ENCODE data around the gene FAM83G.

Gene FAM83G

DNA sequence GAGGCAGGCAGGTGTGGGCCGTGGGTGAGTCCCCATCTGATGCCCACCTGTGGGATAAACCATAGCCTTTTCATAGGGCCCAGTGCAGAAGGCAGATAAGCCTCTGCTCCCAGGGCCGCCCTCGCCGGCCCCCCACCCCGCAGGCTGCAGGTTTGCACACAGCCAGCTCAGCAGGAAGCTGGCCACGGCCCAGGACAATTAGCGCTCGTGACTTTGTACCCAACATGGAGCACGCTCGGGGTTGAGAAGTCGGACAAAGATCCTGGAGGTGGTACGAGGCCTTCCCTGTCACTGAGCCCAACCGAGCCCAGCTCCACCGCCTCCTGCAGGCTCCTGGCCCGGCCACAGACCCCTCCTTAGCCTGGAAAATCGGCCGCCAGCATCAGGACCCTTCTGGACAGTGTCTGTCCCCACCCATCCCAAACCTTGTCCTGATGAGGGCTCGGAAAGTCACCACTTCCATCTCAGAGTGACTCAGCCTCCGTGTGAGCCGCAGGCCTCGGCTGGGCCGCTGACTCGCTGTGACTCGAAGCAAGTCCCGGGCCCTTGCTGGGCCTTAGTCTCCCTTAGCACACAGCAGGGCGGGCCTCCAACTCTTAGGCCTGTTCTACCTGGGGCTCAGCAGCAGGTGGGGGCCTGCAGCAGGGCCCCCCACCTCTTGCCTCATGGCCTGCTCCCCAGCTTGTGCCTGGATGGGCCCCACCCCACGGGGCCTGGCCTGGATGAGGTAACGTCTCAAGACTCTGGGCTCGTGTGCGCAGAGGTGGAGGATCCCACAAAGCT, 22.7 kb downstream of the FAM83G start (continued):
- TF ChIP-seq, protein P1, sequence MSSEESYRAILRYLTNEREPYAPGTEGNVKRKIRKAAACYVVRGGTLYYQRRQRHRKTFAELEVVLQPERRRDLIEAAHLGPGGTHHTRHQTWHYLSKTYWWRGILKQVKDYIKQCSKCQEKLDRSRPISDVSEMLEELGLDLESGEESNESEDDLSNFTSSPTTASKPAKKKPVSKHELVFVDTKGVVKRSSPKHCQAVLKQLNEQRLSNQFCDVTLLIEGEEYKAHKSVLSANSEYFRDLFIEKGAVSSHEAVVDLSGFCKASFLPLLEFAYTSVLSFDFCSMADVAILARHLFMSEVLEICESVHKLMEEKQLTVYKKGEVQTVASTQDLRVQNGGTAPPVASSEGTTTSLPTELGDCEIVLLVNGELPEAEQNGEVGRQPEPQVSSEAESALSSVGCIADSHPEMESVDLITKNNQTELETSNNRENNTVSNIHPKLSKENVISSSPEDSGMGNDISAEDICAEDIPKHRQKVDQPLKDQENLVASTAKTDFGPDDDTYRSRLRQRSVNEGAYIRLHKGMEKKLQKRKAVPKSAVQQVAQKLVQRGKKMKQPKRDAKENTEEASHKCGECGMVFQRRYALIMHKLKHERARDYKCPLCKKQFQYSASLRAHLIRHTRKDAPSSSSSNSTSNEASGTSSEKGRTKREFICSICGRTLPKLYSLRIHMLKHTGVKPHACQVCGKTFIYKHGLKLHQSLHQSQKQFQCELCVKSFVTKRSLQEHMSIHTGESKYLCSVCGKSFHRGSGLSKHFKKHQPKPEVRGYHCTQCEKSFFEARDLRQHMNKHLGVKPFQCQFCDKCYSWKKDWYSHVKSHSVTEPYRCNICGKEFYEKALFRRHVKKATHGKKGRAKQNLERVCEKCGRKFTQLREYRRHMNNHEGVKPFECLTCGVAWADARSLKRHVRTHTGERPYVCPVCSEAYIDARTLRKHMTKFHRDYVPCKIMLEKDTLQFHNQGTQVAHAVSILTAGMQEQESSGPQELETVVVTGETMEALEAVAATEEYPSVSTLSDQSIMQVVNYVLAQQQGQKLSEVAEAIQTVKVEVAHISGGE (tag by site-specific recombination; conservative IDR thresholded peaks at IDR 0.05; ENCODE audit: low read depth): no peak
- TF ChIP-seq ZNF776 (tag by site-specific recombination; IDR thresholded peaks at IDR 0.05; ENCODE audit: borderline replicate concordance) (no peak), ZNF394 (tag by site-specific recombination; IDR thresholded peaks at IDR 0.05; ENCODE audit: borderline replicate concordance) (0 out of 2 replicates have a peak, but pooled peaks have one; percentile 23), IKZF3 (tag by site-specific recombination; IDR thresholded peaks at IDR 0.05) (peak; percentile 42; the same call in 1 of the 2 replicates), GFI1B (tag by site-specific recombination; IDR thresholded peaks at IDR 0.05) (no peak), ZXDB (tag by site-specific recombination; IDR thresholded peaks at IDR 0.05) (no peak), ZNF23 (tag by site-specific recombination; IDR thresholded peaks at IDR 0.05; ENCODE audit: borderline replicate concordance) (no peak), ZNF341 (tag by site-specific recombination; IDR thresholded peaks at IDR 0.05; ENCODE audit: low read depth) (no peak)
- TF ChIP-seq, protein P2, sequence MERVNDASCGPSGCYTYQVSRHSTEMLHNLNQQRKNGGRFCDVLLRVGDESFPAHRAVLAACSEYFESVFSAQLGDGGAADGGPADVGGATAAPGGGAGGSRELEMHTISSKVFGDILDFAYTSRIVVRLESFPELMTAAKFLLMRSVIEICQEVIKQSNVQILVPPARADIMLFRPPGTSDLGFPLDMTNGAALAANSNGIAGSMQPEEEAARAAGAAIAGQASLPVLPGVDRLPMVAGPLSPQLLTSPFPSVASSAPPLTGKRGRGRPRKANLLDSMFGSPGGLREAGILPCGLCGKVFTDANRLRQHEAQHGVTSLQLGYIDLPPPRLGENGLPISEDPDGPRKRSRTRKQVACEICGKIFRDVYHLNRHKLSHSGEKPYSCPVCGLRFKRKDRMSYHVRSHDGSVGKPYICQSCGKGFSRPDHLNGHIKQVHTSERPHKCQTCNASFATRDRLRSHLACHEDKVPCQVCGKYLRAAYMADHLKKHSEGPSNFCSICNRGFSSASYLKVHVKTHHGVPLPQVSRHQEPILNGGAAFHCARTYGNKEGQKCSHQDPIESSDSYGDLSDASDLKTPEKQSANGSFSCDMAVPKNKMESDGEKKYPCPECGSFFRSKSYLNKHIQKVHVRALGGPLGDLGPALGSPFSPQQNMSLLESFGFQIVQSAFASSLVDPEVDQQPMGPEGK (tag by site-specific recombination; IDR thresholded peaks at IDR 0.05): peak; percentile 80
- TF ChIP-seq, protein P3, sequence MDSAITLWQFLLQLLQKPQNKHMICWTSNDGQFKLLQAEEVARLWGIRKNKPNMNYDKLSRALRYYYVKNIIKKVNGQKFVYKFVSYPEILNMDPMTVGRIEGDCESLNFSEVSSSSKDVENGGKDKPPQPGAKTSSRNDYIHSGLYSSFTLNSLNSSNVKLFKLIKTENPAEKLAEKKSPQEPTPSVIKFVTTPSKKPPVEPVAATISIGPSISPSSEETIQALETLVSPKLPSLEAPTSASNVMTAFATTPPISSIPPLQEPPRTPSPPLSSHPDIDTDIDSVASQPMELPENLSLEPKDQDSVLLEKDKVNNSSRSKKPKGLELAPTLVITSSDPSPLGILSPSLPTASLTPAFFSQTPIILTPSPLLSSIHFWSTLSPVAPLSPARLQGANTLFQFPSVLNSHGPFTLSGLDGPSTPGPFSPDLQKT (IDR thresholded peaks at IDR 0.05; ENCODE audit: borderline replicate concordance, low read depth, low read length): no peak

DNA sequence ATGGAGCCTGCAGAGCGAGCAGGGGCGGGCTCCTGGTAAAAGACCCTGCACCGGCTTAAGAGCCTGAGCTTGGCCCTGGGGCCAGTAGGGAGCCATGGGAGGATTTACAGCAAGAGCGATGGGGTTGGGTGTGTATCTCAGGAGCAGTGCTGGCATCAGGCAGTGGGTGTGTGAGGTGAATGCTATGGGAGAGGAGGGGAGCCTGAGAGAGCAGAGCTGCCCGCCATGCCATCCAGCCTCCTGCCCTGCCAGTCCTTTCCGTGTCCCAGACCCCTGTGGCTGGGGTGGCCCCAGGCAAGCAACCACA, 23.3 kb downstream of the FAM83G start:
- POLR2A ChIA-PET: interaction anchor here (1.8 kb wide), 1 partner anchor 10 kb away, joined by 7 read pairs; no protein-coding TSS in a partner anchor
- Histone ChIP-seq H3K36me3 (ENCODE audit: control insufficient read depth in 2 of 2, insufficient read depth in 1 of 2, low read length in 2 of 2) (peaks cover 0 to 59% of the 10 kb centered on the region in 2 experiments; a peak in 1 of 3 replicates), H3K4me1 (ENCODE audit: control insufficient read depth, insufficient read depth, low read length) (peaks cover 11% of the 10 kb centered on the region), H3K9me3 (ENCODE audit: control insufficient read depth, insufficient read depth, low read depth, low read length) (no peaks in the 10 kb centered on the region), H3K27ac (ENCODE audit: extremely low read depth, low read depth, low read length) (peak overlapping the region; percentile 76; the same call in 1 of the 2 replicates), H3K4me3 (ENCODE audit: low read depth, low read length) (no peak overlapping the region)
- TF ChIP-seq ZNF544 (tag by site-specific recombination; IDR thresholded peaks at IDR 0.05) (no peak), ZNF138 (tag by site-specific recombination; IDR thresholded peaks at IDR 0.05; ENCODE audit: borderline replicate concordance) (no peak), ZNF16 (tag by site-specific recombination; IDR thresholded peaks at IDR 0.05; ENCODE audit: low read depth) (peak; percentile 69)
- CTCF ChIA-PET: interaction anchor here (0.6 to 2.7 kb wide), 5 partner anchors 18 to 355 kb away, joined by 3 to 11 read pairs (median 3); no protein-coding TSS in a partner anchor

DNA sequence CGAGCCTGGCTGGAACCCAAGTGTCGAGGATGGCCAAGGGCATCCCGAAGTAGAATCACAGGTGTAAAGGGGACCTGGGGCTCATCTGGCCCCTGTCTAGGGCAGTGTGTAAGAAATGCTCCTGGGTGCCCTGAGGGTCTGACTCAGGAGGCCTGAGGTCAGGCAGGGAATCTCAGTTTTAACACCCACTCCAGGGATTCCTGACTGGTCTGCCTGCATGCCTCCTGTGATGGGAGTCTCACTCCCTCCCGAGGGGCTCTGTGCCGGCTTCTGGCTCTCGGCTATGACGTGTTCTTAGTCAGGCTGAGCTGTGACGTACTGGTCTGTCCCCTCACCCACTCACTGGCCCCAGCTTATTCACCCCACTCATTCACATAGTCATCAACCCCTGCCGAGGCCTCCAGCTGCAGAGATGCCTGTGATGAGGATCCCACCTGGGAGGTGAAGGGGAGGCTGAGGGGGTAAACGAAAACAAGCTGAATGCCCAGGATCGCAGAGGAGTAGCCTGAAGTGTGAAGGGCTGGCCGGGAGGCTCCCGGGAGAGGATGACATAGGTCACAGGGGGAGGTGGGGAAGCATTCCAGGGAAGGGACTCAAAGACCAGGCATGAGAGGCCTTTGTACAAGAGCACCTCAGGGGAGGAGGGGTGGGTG, 23.8 kb downstream of the FAM83G start:
- CTCF ChIA-PET: interaction anchor here (0.6 to 3.9 kb wide), 6 partner anchors 18 to 666 kb away, joined by 3 to 15 read pairs (median 4); partner anchors contain the start of genes SMCR8 and TOP3A
- TF ChIP-seq ZNF157 (tag by site-specific recombination; IDR thresholded peaks at IDR 0.05): no peak
- peak; percentile 67 for TF ChIP-seq EGR2 (tag by site-specific recombination; IDR thresholded peaks at IDR 0.05; ENCODE audit: low read depth)
- TF ChIP-seq ZIC2 (tag by site-specific recombination; IDR thresholded peaks at IDR 0.05): peak; percentile 92
- TF ChIP-seq, protein P4, sequence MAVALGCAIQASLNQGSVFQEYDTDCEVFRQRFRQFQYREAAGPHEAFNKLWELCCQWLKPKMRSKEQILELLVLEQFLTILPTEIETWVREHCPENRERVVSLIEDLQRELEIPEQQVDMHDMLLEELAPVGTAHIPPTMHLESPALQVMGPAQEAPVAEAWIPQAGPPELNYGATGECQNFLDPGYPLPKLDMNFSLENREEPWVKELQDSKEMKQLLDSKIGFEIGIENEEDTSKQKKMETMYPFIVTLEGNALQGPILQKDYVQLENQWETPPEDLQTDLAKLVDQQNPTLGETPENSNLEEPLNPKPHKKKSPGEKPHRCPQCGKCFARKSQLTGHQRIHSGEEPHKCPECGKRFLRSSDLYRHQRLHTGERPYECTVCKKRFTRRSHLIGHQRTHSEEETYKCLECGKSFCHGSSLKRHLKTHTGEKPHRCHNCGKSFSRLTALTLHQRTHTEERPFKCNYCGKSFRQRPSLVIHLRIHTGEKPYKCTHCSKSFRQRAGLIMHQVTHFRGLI (tag by site-specific recombination; IDR thresholded peaks at IDR 0.05): no peak
- TF ChIP-seq GLIS1 (tag by site-specific recombination; IDR thresholded peaks at IDR 0.05): peak; percentile 98
- Histone ChIP-seq H3K27ac (ENCODE audit: extremely low read depth, low read depth, low read length) (no peak overlapping the region), H3K9me3 (ENCODE audit: control insufficient read depth, insufficient read depth, low read depth, low read length) (no peaks in the 10 kb centered on the region), H3K4me1 (ENCODE audit: control insufficient read depth, insufficient read depth, low read length) (peaks cover 11% of the 10 kb centered on the region), H3K36me3 (ENCODE audit: control insufficient read depth in 2 of 2, insufficient read depth in 1 of 2, low read length in 2 of 2) (peaks cover 0 to 58% of the 10 kb centered on the region in 2 experiments; a peak in 2 of 3 replicates), H3K4me3 (ENCODE audit: low read depth, low read length) (no peak overlapping the region)
- POLR2A ChIA-PET: interaction anchor here (1.8 kb wide), 1 partner anchor 11 kb away, joined by 7 read pairs; no protein-coding TSS in a partner anchor
